ENCODE data around the gene TNS3.

The TNS3 gene

GRCh38 chr7:47418601-47419309, 163.2 kb downstream of the TNS3 start:
- TF ChIP-seq CTCF (IDR thresholded peaks at IDR 0.05; ENCODE audit: low read depth, low read length): no peak
- H3K4me3 ChIP-seq (ENCODE audit: low read depth, low read length): no peak overlapping the region

GRCh38 chr7:47416492-47417480, 165.1 kb downstream of the TNS3 start:
- TF ChIP-seq CTCF (IDR thresholded peaks at IDR 0.05; ENCODE audit: low read depth, low read length): no peak
- no peak overlapping the region for H3K4me3 ChIP-seq (ENCODE audit: low read depth, low read length)

- TF ChIP-seq CTCF (IDR thresholded peaks at IDR 0.05; ENCODE audit: low read depth, low read length): no peak
- no peak overlapping the region for H3K4me3 ChIP-seq (ENCODE audit: low read depth, low read length)
These were observed 166.3 kb downstream of the TNS3 start for GRCh38 chr7:47415318-47416212.

GRCh38 chr7:47414342-47415317, 167.3 kb downstream of the TNS3 start:
- no peak for TF ChIP-seq CTCF (IDR thresholded peaks at IDR 0.05; ENCODE audit: low read depth, low read length)
- H3K4me3 ChIP-seq (ENCODE audit: low read depth, low read length): no peak overlapping the region

- no peak overlapping the region for H3K4me3 ChIP-seq (ENCODE audit: low read depth, low read length)
- no peak for TF ChIP-seq CTCF (IDR thresholded peaks at IDR 0.05; ENCODE audit: low read depth, low read length)
These were observed 168.2 kb downstream of the TNS3 start for GRCh38 chr7:47413526-47414341.

Measured in WI38 (cell line).